ENCODE measurements around the gene SPHK2.
"Not testable (repeated sequence)": the region's sequence is repeated elsewhere in the genome, so short reads cannot be mapped to it uniquely, and the experiment has no call there.

Gene SPHK2

DNA sequence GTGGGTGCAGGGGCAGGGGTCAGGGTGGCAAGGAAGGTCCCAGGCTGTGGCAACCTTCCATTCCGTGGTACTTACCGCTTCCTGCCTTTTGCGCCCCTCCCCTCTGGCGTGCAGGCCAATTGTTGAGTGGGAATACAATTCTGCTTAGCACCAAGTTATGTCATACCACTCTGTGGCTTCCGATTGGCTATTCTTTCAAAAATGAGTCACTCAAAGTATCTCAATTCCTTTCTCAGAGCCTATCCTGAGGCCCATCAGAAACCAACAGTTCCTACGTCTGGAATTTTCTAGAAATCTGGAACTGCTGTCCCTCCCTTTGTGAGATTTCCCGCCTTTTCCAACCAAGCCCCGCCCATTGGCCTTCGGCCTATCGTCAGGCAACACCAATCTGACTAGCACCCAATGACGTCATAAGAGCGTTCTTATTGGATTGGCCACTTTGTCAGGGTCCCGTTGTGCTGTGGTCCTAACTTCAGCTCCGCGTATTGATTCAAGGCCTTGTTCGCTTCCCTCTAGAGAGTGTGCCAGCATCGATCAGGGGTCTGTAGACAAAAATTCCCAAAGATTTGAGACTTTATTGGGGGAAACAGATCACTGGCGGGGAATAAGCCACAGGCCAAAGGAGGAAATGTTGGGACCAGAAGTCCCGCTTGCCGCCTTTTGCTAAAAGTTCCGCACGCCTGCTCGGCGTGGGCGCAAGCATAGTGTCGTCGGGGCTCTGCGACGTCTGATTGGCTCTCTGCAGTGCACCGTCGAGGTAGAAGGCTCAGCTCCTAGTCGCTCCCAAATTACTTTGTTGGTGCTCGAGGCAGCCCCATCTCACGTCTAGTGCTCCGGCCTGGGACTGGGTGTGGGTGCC is 41.8 kb downstream of the SPHK2 start:
- peak; percentile 90 to 91 for DNase-seq

DNA sequence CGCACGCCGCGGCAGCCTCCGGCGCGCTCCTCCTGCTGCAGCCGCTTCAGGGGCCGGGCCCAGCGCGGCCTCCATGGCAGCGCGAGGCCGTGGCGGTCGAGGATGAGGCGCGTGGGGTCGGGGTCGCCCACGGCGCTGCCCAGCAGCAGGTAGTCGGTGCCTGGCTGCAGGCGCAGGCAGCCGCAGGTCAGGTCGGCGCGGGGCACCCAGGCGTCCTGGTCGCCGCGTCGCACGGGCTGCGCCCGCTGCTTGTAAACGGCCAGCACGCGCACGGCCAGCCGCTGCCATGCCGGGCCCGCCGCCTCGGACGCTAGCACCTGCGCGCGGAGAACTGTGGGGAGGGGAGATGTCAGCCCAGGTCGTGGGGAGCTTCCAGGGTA is 42.4 kb downstream of the SPHK2 start:
- DNase-seq: no peak

DNA sequence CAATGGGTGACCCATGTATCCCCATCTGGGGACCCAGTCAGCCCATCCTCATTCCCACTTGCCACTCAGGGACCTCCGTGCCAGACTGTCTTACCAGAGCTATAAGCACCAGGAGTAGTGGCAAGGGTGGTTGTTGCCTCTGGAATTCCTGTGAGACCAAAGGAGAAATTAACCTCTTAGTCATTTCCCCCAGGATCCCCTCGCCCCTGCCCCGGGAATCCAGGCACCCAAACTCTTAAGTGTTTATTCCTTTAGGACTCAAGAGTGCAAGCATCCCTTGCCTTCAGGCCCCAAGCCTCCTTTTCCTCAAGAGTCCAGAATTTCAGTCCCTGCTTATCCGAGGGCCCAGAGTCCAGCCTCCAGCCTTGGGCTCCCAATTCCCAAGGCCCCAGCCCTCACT is 44.4 kb downstream of the SPHK2 start:
- no peak for DNase-seq

DNA sequence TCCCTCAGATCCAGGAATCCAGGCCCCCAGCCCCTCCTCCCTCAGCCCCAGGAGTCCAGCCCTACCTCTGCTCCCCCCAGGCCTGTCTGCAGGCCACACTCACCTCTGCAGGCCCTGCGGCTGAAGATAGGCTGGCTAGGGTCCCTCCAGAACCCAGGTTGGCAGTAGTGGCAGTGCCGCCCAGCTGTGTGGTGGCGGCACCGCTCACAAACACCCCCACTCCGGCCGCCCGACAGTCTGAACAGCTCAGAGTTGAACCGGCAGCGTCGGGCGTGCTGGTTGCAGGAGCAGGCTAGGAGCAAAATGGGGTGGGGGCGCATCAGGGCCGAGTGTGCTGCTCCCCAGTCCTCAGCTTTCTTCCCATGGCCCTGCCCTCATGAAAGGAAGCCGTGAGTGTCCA is 45.2 kb downstream of the SPHK2 start:
- DNase-seq: no peak

DNA sequence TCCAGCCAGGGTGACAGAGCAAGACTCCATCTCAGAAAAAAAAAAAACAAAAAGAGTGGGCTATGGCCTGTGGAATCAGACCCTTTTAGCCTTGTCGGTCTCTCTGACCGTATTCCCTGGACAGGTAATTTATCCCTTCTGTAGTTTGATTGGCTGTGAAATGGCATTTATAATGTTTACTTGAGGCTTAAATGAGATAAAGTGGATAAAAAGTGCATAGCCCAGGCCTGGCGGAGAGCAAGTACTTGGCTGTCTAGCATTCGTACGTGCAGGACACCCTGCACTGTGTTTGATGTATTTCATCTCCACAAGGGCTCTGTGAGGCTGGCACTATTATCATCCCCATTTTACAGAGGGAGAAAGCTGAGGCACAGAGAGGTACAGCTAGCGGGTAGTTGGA is 46.5 kb downstream of the SPHK2 start:
- DNase-seq: no peak

DNA sequence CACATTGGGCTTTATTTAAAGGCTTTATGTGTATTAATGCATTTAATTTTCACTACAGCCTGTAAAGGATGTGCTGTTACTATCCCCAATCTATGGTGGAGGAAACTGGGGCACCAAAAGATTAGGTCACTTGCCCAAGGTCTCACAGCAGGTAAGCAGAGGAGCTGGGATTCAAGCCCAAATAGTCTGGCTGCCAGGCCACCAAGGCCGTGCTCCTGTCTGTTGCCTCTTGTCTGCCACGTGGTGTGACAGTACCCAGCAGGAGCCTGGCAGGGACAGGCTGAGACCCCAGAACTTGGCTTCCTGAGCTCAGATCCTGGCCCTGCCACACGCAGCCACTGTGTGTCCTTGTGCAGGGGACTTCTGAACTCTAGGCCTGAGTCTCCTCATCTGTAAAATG is 49.0 kb downstream of the SPHK2 start:
- no peak for DNase-seq

DNA sequence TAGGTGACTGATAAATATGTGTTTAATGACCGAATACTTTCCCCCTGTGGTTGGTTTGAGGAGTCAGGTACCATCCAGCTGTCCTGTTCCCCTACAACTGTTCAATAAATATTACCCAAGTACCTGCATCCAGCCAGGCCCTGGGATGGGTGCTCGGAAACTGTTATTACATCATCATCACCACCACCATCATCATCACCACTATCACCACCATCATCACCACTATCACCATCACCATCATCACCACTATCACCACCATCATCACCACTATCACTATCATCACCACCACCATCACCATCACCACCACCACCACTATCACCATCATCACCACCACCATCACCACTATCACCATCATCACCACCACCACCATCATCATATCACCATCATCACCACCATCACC is 49.5 kb downstream of the SPHK2 start:
- no peak for DNase-seq

DNA sequence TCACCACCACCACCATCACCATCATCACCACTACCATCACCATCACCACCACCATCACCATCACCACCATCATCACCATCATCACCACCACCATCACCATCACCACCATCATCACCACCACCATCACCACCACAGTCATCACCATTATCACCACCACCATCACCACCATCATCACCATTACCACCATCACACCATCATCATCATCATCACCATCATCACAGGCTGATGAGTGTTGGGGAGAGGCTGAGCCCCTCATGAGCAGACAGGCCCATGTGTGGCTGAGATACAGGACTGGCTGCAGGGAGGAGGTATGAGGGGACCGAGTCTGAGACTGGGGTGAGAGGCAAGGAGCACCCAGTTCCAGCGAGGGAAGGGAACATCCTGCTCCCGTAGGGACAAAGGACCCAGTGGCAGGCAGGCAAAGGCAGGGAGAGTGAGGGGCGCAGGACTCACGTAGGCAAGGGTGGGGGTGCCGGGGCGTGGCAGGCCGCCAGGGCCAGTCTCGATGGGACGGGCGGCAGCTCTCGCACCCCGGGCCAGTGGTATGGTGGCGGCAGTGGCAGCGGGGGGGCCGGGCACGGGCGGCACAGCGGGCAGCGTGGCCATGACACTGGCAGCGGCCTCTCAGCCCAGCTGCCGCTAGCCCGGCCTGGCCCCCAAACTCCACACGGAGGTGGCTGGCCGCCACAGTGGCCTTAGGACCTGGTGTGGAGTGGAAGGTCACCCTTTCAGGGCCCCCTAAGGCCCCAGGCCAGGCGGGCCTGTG is 50.8 kb downstream of the SPHK2 start:
- DNase-seq: no peak

DNA sequence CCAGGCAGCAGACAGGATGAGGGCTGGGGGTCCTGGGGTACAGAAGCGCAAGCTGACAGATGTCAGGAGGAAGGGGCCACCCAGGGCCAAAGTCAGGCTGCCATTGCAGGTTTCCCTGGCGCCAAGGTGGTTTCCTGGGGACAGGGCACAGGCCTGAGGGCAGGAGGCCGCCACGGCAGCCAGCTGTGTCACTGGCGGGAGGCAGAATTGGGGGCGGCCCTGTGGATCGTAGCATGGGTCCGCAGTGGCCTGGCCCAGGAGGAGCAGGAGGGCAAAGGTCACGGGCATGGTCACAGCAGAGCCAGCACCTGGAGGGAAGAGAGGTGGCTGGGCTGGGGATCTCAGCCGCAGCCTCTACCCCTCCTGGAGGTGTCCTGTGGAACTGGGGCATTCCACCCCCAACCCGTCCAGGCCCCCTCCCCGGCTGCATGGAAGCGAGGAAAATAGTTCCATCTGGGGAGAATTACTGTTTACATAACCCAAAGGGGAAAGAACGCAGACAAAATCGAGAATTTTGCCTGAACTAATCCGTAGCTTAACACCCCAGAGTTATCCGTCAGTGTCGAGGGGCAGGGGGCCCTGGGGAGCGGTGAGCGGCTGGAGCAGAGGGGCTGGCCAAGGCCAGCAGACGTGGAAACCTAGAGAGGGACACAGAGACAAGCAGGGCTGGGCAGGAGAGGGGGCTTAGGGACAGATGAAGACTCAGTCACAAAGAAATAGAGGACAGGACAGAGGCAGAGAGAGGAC is 51.6 kb downstream of the SPHK2 start:
- DNase-seq: no peak

DNA sequence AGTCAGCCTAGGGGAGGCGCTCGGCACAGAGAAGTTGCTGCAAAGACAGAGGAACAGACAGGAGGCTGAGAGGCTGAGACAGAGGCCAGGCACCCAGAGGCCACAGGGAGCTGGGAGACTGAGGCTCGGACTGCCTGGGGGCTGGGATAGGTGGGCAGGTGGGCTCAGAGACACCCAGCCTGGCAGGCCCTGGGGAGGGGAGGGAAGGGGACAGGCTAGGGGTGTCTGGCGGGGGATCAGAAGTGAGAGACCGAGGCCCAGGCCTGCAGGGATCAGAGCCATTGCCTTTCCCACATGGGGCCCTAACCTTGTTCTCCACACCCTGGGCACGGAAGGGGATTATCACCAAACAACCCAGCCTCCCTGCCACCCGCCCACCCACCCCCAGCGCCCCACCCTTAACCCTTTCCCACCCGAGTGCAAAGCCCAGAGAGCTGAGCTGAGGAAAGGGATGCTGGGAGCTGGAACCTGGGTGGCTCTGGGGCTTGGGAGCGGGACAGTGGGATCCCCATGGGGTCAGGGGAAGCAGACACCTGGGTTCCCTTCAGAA is 52.2 kb downstream of the SPHK2 start:
- no peak for DNase-seq

DNA sequence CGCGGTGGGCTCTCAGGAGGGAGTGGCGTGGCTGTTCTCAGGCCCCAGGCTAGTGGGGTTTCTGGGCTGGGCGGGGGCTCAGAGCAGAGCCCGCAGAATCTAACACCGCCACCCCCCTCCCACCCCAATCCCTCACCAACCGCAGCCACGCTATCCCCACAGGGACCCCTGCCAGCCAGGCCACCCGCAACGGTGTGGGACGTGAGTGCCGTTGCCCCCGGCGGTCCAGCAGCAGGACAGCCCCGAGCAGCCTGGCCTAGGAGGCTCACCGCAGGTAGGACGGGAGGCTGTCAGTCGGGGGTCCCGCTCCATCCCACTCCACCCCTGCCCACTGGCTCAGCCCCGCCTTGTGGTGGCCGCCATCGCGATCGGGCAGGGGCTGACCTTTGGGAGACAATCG is 53.7 kb downstream of the SPHK2 start, which contains the start of gene NTN5:
TSS of gene NTN5 (minus strand) at position 24 of the 400 bp plus-strand sequence. CDS start 2,031 bp downstream, outside the sequence.
- no peak for DNase-seq

DNA sequence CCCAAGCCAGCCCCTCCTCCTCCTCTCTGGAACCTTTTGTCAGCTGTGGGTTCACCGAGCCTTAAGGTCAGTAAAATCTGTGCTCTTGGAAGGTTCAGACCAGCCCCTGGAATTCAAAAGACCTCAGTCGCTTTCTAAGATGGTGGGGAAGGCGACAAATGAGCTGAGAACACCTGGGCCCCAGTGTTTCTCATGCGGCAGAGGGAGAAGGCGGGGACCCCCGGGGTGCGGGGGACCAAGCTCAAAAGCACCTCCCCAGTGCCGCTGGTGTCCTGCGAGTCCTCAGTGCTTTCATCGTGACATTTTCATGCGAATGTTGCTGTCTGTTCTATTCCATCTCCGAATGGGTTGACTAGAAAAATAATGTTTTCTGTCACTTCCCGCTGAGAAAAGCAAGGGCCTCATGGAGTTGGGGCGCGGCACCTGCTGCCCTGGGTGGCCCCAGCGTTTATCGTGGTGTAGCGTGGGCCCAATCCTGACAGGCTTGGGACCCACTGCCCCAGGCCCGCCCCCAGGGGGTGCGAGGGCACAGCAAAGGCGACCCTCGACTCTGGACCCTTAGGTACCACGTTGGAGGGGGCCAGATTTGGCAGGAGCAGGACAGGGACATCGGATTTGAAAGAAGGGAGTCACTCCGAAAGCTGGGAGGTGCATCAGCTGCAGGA is 54.3 kb downstream of the SPHK2 start:
- no peak for DNase-seq

DNA sequence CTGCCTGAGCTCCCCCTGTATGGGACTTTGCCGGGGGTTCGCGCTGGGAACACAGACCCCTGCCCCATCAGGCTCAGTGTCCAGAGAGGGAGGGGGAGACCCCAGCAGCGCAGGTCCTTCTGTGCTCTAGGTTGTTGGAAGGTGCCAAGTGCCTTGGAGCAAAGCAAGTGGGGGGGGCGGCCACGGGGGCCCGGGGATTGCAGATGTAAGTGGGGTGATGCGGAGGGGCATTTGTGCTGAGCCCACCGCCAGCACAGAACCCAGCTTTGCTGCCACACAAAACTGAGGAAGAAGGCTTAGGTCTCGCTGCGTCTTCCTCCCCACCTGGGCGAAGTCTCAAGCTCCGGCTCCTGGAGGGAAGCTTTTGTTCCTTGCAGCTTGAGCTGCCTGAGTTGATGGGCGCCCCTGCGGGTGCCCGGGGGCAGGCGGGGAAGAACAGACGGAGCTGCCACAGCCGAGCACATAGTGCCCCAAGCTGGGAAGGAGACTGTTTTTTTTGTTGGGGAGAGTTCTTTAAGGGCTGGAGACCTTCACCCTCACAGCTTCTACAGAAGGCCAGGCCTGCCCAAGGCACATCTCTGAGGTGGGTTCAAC is 55.0 kb downstream of the SPHK2 start:
- no peak for DNase-seq

DNA sequence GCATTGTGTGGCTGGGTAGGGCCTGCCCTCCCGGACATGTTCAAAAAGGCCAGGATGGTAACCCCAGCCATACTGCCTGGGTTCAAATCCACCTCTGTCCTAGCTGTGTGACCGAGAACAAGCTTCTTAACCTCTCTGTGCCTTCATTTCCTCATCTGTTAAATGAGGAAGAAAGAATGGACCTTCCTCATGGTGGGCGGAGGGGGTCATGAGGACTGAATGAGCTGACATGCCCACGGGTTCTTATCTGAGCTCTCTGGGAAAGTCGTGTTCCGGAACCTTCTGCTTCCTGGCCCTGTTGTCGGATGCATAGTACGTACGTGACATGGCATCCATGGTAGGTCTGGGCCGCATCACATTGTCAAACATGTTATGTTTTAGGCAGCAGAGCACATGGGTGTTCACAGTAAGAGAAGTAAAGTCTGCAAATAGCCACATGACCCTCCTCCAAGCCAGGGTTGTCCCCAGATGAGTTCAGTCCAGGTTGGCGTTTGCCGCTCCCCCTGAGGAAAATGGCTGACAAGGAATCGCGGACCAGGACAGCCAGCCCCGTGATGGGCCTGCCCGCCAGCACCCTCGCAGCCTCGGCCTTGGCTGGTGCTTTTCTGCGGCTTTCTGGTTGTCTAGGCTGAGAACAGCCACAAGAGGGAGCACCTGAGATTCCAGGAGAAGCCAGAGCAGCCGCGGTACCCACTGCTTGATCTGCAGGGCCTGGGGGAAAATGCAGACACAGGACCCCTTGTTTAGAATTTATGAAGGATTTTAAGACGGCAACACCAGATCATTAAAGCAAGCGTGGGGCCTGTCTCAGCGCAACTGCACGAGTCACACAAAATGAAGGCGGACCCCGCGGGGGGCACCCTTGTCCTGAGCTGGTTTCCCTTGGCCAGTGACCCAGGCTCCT is 55.9 kb downstream of the SPHK2 start:
- peak; percentile 83 to 86 for DNase-seq

DNA sequence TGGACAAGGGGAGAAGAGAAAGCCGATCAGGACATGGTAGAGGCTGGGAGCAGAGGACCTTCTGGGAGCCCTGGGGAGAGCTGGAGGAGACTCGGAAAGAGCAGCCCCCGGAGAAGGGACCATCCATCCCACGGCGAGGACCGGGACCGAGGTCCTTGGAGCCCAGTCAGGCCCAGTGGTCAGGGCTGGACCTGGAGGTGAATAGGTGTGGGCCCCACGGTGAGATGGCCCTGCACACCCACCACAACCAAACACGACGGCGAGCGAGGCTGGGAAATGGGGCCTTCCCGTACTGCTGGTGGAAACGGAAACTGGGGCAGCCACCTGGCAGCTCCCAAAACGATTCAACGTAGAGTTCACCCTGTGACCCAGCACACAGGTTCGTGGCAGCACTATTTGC is 57.2 kb downstream of the SPHK2 start:
- no peak for DNase-seq

DNA sequence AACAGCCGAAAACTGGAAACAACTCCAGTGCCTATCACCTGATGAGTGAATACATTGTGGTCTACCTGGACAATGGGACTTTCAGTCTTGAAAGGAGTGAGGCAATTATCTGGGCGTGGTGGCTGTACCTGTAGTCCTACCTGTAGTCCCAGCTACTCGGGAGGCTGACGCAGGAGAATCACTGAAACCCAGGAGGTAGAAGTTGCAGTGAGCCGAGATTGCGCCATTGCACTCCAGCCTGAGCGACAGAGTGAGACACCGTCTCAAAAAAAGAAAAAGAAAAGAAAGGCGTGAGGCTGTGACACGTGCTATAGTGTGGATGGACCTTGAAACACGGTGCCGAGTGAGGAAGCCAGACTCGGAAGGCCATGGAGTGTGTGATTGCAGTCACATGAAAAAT is 57.6 kb downstream of the SPHK2 start:
- DNase-seq: no peak

DNA sequence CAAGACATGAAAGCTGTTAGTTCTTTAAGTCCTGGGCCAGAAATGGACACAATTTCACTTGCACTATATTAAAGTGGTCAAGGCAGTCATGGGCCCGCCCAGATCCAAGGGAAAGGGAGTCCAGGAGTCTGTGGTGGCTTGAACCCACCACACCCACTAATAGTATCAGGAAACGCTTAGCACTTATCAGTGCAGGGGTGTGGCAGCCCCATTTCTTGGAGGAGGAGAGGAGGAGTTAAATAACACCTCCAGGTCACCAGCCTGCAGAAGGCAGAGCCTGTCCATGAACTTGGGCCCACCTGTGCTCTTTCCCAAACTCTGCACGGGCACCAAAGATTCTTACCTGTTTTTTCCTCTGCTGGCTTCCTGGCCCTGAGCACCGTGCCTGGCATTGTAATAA is 58.9 kb downstream of the SPHK2 start:
- no peak for DNase-seq

DNA sequence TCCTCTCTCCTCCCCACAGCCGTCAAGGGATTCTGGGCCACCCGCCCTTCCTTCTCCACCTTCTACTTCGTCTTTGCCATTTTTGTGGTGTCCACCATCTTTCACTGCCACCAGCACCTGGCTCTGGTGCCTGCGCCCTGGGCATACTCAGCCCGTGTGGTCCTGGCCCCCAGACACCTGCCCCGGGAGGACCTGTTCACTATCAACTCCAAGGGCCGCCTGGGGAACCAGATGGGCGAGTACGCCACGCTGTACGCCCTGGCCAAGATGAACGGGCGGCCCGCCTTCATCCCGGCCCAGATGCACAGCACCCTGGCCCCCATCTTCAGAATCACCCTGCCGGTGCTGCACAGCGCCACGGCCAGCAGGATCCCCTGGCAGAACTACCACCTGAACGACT is 60.7 kb downstream of the SPHK2 start:
- DNase-seq: not testable (repeated sequence)
